Mononuclear cell (primary cell): ENCODE results near the gene RBM18. TPM values are rescaled to one million over a fixed set of nuclear protein-coding genes. Genes with fewer than 3 reads are reported as not detected.
A peak's percentile ranks its signal among the peaks of the same experiment; 100 is the strongest.

Source experiments
- H3K27me3 ChIP-seq: 2 replicates; pipeline ENCODE4 v1.6.0; 2011; ENCODE audit warnings: low read length, control low read depth; ENCODE audit not compliant: insufficient read depth
- H3K4me1 ChIP-seq: 2 replicates; pipeline ENCODE4 v1.5.1; 2011; ENCODE audit warnings: mild to moderate bottlenecking, low read length, control low read depth; ENCODE audit not compliant: insufficient read depth
- H3K4me3 ChIP-seq: 2 replicates; pipeline ENCODE4 v1.5.1; 2011; ENCODE audit warnings: mild to moderate bottlenecking, low read length, moderate library complexity
- H3K9me3 ChIP-seq: 2 replicates; pipeline ENCODE4 v1.5.1; 2011; ENCODE audit warnings: low read depth, mild to moderate bottlenecking, control low read depth, low read length
- total RNA-seq: library from RNA; depleted of rRNA; stranded (reverse); fragments of >200 nt; gene quantifications from one replicate; pipeline ENCODE4 v1.2.3, GENCODE V29; 2012

RBM18 gene
- total RNA-seq, 1 donor: 23.2 TPM

DNA sequence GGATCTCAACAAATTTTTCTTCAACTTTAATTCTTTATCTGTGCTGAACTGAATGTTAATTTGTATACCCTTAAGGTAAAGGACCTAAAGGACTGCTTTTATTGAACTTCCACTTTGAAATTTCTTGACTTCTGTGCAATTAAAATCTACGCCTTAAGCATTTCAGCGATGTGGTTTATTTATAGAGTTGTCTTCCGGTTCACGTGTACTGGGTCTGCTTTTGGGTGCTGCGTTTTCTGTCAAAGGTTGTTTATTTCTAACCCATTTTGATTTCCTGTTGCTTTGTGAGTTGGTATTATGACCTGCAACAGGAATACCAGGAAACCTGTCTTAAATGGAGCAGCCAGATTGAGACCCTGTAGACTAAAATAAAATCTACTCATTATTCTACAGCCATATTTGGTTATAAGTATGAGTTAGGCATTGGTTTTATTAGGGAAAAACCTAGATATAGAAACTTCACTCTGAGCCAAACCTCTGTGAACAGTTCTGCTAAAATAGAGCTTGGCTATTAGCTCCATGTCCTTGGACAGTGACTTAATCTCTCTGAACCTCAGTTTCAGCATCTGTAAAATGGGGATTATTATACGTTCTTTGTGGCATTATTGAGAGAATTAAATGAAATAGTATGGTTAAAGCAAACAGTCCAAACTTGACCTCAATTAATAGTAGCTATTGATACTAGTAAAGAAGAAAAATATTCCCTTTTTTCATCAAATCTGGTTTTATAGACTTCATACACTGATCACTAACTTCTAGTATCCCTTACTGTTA, 3.6 kb upstream of the RBM18 start:
- H3K4me1 ChIP-seq: peaks cover 21% of the 10 kb centered on the region
- no peaks in the 10 kb centered on the region for H3K9me3 ChIP-seq
- no peaks in the 10 kb centered on the region for H3K27me3 ChIP-seq
- no peak overlapping the region for H3K4me3 ChIP-seq

DNA sequence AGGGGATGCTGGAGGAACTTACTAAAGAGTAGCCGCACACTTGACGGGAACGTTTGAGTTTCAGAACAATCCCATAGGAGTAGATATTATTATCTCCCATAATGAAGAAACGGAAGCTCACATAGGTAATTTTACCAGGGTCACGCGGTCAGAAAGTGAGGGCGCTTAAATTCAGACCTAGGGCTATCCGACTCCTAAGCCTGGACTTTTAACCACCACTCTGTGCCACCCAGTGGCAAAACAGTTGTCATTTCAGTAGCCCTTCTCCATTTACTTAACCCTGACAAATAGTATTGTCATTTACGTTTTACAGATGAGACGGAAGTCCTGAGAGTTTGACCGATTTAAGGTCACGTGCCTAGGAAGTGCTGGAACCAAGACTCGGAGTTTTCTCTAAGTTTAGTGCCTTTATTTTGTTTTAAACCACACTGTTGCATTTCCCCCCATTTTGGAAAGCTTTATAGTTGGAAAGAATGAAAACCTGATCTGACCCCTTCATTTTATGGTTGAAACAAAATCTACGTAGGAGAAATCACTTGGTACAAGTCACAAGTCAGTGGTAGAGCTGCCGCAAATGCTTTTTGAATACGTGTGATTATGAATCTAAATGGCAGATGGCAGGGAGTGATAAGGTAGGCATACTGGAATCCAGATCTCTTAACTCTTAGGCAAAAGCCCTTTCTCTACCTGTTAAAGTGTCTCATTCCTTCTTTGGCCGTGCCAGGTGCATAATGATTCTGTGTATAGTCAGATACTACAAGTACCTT, 692 bp upstream of the RBM18 start:
- Histone ChIP-seq H3K4me3 (peak overlapping the region; percentile 81), H3K9me3 (no peaks in the 10 kb centered on the region), H3K4me1 (peaks cover 30% of the 10 kb centered on the region), H3K27me3 (no peaks in the 10 kb centered on the region)

DNA sequence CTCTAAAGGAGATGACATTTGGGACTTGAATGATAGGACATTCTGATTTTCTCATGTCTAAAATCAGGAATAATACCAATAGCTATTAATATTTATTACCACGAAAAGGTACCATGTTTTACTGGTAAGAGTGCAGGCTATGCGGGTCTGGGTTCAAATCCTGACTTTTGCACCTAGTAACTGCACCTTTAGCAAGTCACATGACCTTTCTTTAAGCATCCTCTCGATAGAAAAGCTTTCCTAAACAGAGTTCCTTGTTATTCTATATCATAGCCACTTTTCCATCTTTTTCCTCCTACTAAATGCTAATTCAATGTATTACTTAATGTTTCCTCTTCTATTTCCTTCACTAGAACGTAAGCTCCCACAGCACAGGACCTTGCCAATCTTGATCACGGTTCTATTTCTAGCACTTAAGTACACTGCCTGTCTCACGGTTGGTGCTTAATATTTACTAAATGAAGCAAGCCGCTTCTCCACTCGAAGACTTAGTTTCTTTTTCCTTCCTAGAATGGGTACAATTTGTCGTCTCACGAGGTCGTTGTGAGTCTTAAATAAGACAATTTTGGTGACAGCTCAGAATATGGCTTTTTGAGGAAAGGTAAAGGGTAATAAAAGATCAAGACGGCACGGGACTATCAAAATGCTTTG, 816 bp downstream of the RBM18 start:
- H3K27me3 ChIP-seq: no peaks in the 10 kb centered on the region
- no peaks in the 10 kb centered on the region for H3K9me3 ChIP-seq
- H3K4me1 ChIP-seq: peaks cover 30% of the 10 kb centered on the region
- peak overlapping the region; percentile 81 for H3K4me3 ChIP-seq

DNA sequence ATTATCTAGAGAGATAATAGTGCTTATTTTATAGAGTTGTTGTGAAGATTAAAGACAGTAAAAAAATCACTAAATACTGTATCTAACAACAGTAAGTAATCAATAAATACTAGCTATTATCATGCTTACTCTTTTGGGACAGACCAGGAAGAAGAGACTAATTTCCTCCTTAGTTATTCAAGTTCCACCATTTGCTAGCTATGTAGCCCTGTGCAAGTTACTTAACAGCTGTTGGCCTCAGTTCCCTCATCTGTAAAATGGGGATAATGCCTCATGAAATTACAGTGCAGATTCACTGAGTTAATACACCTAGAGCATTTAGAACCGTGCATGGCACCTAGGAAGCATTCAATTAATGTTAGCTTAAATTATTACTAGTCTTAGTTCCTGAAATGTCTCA, 2.6 kb downstream of the RBM18 start:
- Histone ChIP-seq H3K9me3 (no peaks in the 10 kb centered on the region), H3K4me1 (peaks cover 30% of the 10 kb centered on the region), H3K4me3 (no peak overlapping the region), H3K27me3 (no peaks in the 10 kb centered on the region)

DNA sequence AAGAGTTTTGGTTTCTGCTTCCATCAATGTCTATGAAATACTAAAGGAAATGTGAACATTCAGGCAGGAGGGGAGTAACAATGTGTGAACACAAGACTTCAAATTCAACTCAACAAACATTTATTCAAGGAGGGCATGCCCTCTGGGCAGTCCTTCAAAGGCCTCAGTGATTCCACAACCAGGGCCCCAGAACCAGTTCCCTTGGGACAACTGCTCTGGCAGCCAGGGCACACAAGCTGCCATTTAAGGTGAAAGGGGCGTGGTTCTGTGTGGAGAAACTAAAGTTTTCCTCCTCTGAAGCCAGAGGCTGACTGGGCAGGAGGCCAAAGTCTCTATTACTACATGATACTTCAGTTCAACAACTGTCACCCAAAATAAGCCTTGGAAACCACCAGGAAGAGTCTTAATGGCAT, 3.2 kb downstream of the RBM18 start:
- Histone ChIP-seq H3K9me3 (no peaks in the 10 kb centered on the region), H3K4me3 (no peak overlapping the region), H3K4me1 (peaks cover 30% of the 10 kb centered on the region), H3K27me3 (no peaks in the 10 kb centered on the region)

DNA sequence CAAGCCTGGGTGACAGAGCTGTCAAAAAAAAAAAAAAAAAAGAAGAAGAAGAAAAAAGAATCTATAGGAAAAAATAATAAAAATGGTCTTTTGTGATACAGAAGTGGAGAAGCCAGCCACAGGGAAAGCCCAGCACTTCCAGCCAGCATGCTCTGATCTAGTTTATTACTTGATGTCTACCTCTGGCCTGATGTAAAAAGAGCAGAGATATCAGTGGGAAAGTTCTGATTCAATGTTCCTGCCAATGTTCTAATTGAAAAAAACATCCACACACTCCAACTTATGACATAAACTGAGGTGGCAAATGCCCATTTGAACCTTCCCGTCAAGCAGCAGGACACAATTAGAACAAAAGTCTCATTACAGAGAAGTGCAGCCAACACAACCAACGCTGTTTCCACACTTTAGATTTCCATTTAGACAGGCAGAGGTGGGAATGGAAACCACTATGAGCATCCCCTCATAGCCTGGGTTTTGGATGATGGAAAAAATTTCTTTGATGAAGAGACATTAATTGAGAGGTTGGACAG, 5.7 kb downstream of the RBM18 start:
- H3K4me1 ChIP-seq: peaks cover 17% of the 10 kb centered on the region
- H3K27me3 ChIP-seq: no peaks in the 10 kb centered on the region
- H3K9me3 ChIP-seq: no peaks in the 10 kb centered on the region
- H3K4me3 ChIP-seq: no peak overlapping the region

DNA sequence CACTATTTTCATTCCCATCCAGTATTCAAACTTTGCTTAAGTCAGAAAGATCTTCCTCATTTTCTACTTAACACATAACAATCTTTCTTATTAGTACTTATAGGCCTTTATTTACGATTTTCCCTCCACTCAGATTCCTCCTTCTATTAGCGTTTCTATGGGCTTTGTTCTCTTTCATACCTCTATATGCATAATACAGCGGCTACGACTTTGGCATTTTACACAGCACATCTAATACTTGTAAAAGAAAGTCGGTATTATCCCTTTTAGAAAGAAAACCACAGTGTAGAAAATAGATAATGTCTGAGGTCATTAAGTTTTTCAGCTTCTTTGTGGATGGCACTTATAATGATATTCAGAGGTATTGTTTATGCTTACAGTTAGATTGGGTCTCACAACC, 8.4 kb downstream of the RBM18 start:
- no peaks in the 10 kb centered on the region for H3K27me3 ChIP-seq
- H3K4me1 ChIP-seq: no peaks in the 10 kb centered on the region
- no peaks in the 10 kb centered on the region for H3K9me3 ChIP-seq
- H3K4me3 ChIP-seq: no peak overlapping the region

DNA sequence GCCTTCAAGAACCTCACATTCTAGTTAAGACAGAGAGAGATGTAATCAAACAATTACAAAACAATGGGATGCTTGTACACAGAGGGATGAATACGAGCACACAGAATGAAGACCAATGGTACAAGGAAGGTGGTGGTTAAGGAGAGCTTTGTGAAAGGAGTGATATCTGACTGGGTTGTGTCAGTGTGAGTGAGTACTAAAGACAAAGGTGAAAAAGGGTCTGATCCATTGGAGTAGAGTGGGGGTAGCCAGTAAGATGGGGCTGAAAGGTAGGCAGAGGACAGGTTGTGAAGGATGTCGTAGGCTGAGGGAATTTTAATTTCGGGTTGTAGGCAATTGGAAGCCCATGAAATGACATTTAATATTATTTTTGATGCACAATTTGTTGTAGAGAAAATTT, 9.9 kb downstream of the RBM18 start:
- Histone ChIP-seq H3K4me3 (no peak overlapping the region), H3K4me1 (no peaks in the 10 kb centered on the region), H3K9me3 (no peaks in the 10 kb centered on the region), H3K27me3 (no peaks in the 10 kb centered on the region)

DNA sequence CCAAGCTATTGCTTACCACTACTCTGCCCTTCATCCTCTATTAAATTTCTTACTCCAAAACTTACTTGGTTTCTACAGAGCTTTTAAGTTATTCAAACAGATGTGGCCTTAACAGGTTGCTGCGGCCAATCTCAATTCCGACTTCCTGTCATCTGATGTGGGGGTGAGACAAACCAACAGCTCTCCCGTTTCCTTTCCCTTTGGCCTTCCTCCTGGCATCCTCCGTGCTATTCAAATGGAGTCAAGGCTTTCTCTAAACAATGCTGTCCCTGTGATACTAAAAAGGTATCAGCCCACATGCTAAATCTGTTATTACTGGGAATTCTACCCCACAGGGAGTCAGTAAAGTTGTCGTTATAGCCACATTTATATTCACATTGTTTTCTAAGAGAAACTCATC, 11.8 kb downstream of the RBM18 start:
- no peaks in the 10 kb centered on the region for H3K4me1 ChIP-seq
- no peak overlapping the region for H3K4me3 ChIP-seq
- H3K27me3 ChIP-seq: no peaks in the 10 kb centered on the region
- H3K9me3 ChIP-seq: no peaks in the 10 kb centered on the region

DNA sequence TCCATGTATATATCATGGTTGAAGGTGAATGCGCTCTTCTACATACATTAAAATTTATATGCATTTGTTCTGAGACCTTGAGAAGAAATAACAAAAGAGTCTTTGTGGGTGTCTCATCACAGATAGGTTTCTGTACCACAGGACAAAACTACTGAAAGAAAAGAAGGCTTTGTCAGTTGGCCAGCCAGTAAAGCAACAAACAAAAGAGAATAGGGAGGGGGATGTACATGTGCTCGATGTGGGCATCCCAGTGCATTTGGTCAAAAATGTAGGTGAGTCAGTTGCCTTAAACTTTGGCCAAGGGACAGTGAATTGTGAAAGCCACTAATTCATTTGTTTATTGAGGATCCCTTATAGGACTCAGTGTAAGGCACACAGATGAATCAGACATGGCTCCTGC, 13.3 kb downstream of the RBM18 start:
- Histone ChIP-seq H3K4me1 (no peaks in the 10 kb centered on the region), H3K27me3 (no peaks in the 10 kb centered on the region), H3K9me3 (no peaks in the 10 kb centered on the region), H3K4me3 (no peak overlapping the region)

DNA sequence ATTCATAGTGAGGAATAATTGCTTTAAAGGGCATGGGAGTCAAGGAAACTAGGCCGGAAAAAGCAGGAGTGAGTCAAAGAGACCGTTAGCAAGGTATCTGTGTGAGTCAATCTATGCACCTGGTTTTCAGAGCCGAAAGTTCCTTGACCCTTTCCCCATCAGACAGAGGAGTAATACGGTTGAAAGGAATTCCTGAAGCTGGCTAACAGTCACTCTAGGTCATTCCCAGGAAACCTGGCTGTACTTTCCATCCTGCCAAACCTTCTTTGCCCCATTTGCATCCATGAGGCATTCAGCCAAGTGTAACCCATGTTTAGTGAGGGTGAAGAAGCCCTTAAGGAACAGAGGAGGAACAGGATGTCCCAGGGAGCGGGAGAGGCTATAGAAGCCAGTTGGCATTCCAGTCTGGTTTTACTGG, 16.2 kb downstream of the RBM18 start:
- no peaks in the 10 kb centered on the region for H3K4me1 ChIP-seq
- H3K27me3 ChIP-seq: no peaks in the 10 kb centered on the region
- H3K9me3 ChIP-seq: no peaks in the 10 kb centered on the region
- H3K4me3 ChIP-seq: no peak overlapping the region

DNA sequence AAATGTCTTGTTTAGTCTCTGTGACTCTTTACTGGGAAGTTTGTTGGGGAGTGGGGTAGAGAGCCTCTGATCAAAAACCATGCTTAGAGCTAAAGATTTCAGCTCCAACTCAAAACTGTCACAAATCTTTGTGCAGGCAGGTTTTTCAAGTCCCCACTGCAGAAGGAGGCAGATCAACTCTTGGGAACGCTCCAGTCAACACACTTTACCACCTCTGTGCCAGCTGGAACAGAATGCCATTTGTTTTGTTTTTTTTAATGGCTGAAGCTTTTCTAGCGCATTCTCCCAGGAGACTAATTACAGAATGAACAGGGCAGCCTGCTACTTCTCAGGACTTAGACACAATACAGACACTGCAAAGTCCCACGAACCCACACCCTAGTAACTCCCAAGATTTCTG, 18.0 kb downstream of the RBM18 start:
- Histone ChIP-seq H3K9me3 (no peaks in the 10 kb centered on the region), H3K4me3 (no peak overlapping the region), H3K4me1 (no peaks in the 10 kb centered on the region), H3K27me3 (no peaks in the 10 kb centered on the region)

DNA sequence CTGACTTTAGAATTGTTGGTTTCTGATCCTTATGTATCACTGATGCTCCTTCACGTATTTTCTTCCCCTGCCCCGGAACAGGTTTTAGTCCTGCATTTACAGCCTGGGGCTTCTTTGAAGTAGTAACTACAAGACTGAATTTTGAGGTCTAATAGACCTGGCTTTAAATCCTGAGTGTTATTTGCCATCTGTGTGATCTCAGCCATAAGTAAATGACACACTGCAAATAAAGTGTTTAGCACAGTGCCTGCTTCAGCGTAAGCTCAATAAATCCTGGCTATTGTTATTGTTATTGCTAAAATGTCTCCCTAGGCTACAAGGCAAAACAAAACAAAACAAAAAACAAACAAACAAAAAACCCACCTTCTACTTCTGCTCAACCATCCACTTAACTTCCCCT, 20.3 kb downstream of the RBM18 start:
- no peaks in the 10 kb centered on the region for H3K4me1 ChIP-seq
- no peak overlapping the region for H3K4me3 ChIP-seq
- no peaks in the 10 kb centered on the region for H3K27me3 ChIP-seq
- H3K9me3 ChIP-seq: no peaks in the 10 kb centered on the region

DNA sequence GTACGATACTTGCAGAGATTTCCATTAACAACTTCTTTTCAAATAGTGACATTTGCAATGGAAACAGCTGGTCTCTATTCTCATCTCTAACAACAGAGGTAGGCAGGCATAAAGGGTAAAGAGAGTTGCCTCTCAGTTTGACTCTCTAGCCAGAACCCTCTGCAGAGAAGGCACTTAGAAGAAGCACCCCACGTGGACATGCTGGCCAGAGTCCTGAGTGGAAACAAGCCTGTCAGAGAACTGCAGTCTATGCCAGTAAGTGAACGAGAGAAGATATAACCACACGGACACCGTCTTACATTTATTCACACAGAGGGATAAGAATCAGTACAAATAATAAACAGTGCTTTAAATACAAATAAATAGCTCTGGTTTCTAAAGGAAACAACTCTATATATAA, 24.9 kb downstream of the RBM18 start:
- no peaks in the 10 kb centered on the region for H3K9me3 ChIP-seq
- no peaks in the 10 kb centered on the region for H3K4me1 ChIP-seq
- H3K4me3 ChIP-seq: no peak overlapping the region
- no peaks in the 10 kb centered on the region for H3K27me3 ChIP-seq

DNA sequence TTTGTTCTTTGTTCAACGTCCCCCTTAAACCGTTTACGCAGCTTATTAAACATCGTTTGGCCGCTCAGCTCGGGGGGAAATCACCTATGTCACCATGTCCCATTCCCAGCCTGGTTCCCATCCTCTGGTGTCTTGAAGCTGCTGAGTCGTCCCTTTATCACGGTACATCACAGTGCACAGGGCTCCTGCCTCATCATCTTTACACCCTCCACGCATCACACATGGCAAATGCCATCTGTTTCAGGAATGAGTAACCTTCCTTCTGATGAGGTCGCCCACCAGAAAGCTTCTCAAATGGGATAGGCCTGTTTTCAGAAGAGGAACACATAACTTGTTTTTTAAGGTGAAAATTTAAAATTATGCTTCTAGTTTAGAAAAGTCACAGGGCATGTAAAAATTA, 28.0 kb downstream of the RBM18 start:
- H3K4me1 ChIP-seq: no peaks in the 10 kb centered on the region
- H3K4me3 ChIP-seq: no peak overlapping the region
- H3K27me3 ChIP-seq: peaks cover 2% of the 10 kb centered on the region
- no peaks in the 10 kb centered on the region for H3K9me3 ChIP-seq
